HepG2 (cell line): ENCODE measurements around the gene ARID3C.

ENCODE experiments used
- CBX5 ChIP-seq: sonication (generic); formaldehyde crosslinking; IDR thresholded peaks from 2 replicates; pipeline ENCODE4 v1.4.0; 2020; ENCODE audit warnings: missing genetic modification reagents, borderline replicate concordance
- ELF1 ChIP-seq: sonication (generic); formaldehyde crosslinking; IDR thresholded peaks from 2 replicates; pipeline ENCODE4 v1.4.0; 2020; ENCODE audit warnings: missing genetic modification reagents
- MEIS1 ChIP-seq: sonication (generic); formaldehyde crosslinking; IDR thresholded peaks from 2 replicates; pipeline ENCODE4 v1.9.0; 2021; ENCODE audit warnings: mild to moderate bottlenecking, missing genetic modification reagents, moderate library complexity, borderline replicate concordance
- THYN1 ChIP-seq: sonication (generic); formaldehyde crosslinking; IDR thresholded peaks from 2 replicates; pipeline ENCODE4 v1.8.1; 2023; ENCODE audit warnings: low read depth, mild to moderate bottlenecking, moderate library complexity, missing genetic modification reagents, borderline replicate concordance
- TMF1 ChIP-seq: sonication (generic); formaldehyde crosslinking; IDR thresholded peaks from 2 replicates; pipeline ENCODE4 v1.8.1; 2022; ENCODE audit warnings: low read depth, missing genetic modification reagents
- ZNF781 ChIP-seq: sonication (generic); formaldehyde crosslinking; IDR thresholded peaks from 2 replicates; pipeline ENCODE4 v1.5.1; 2020; ENCODE audit warnings: borderline replicate concordance, mild to moderate bottlenecking, missing genetic modification reagents; ENCODE audit errors: not compliant biosample characterization
- TF ChIP-seq, protein P1 (sequence below): IDR thresholded peaks from 2 replicates; pipeline ENCODE4 v1.6.1; 2016

DNA sequence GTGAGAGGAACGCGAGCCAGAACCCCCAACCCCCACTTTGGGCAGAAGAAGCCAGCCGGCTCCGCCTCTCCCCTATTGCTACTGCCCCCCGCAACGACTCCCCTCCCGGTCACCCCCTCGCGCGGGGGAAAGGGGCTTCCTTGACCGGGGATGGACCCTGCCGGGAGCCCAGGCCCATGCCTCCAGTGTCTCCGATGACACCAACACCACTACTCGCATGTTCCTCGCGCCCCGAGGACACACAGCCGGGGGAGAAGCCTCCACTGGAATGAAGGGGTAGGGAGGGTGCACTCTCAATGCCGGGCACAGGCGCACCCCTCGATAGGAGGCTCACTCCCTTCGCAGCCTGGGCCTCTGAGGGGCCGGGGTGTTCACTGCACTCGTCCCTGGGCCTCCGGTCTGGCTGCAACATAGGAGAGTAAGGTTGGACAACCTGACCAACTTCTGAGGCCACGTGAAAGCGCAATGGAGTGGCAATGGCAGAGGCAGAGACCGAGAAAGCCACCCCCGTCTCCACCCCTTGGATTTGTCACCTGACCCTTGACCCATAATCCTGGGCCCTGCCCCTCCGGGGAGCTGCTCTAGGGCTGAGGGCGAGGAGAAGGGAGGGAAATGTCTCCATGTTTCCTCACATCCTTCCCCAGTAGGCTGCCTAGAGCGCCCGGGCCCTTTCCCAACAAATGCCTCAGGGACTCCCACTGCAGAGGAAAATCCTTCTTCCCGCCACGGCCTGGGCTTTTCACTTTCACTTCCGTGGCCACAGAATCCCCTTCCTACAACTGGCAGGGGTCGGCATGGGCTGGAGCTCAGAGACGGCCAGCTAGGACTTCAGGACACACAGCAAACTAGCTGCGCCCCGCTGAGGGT lies 38.3 kb downstream of the ARID3C start:
- no peak for TF ChIP-seq CBX5 (CRISPR knock-in tag)
- TF ChIP-seq ELF1 (CRISPR knock-in tag): no peak
- TF ChIP-seq, protein P1, sequence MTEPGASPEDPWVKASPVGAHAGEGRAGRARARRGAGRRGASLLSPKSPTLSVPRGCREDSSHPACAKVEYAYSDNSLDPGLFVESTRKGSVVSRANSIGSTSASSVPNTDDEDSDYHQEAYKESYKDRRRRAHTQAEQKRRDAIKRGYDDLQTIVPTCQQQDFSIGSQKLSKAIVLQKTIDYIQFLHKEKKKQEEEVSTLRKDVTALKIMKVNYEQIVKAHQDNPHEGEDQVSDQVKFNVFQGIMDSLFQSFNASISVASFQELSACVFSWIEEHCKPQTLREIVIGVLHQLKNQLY (CRISPR knock-in tag): no peak
- TF ChIP-seq ZNF781: no peak
- TF ChIP-seq TMF1 (CRISPR knock-in tag): no peak
- TF ChIP-seq MEIS1 (CRISPR knock-in tag): no peak
- TF ChIP-seq THYN1 (CRISPR knock-in tag): no peak
